Hematopoietic multipotent progenitor cell treated with erythropoietin and hydrocortisone succinate and interleukin-3 and kit ligand, for 6 days (in vitro differentiated cells): ENCODE results near the gene TRPM2.

Source experiments
- DNase-seq: peaks from one replicate; pipeline ENCODE4 v3.0.0-alpha.2; 2015

TRPM2 gene

DNA sequence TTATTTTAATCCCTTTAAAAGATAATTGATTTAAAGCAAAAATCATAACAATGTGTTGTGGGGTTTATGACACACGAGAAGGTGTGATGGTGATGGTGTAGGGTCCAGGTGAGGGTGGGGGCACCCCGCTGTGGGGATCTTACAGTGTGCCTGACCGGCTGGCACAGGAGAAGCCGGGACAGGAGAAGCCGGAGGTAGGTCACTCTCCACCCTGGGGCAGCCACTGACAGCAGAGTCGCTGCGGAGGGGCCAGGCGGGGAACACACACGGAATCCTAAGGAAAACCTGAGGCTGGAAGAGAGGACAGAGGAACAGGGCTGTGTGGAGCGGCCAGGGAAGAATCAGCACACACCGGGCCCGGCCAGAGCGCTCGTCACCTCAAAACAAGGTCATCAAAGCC, 97.6 kb downstream of the TRPM2 start:
- no peak for DNase-seq

DNA sequence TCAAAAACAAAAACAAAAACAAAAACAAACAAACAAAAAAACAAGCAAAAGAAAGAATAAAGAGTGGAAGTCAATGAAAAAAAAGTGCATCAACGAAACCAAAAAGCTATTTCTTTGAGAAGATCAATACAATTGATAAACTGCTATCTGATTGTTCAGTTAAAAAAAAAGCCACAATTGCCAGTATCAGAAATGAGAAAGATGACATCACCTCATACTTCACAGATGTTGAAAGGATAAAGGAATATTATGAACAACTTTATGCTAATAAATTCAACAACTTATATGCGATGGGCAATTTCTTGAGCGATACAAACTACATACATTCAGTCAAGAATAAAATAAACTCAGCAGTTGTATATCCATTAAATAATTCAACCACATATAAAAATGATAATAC, 99.7 kb downstream of the TRPM2 start:
- no peak for DNase-seq

DNA sequence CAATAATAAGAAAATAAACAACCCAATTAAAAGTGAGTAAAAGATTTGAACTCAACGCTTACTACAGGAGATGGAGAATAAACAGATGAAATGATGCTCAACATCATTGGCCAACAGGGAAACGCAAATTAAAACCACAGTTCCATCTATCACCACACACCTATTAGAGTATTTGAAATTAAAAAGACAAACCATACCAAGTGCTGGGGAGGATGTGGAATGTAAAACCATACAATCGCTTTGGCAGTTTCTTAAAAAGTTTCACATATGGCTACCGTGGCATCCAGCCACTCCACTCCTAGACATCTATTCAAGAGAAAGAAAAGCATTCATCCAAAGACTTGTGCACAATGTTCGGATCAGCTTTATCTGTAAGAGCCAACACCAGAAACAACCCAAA, 100.6 kb downstream of the TRPM2 start:
- no peak for DNase-seq

DNA sequence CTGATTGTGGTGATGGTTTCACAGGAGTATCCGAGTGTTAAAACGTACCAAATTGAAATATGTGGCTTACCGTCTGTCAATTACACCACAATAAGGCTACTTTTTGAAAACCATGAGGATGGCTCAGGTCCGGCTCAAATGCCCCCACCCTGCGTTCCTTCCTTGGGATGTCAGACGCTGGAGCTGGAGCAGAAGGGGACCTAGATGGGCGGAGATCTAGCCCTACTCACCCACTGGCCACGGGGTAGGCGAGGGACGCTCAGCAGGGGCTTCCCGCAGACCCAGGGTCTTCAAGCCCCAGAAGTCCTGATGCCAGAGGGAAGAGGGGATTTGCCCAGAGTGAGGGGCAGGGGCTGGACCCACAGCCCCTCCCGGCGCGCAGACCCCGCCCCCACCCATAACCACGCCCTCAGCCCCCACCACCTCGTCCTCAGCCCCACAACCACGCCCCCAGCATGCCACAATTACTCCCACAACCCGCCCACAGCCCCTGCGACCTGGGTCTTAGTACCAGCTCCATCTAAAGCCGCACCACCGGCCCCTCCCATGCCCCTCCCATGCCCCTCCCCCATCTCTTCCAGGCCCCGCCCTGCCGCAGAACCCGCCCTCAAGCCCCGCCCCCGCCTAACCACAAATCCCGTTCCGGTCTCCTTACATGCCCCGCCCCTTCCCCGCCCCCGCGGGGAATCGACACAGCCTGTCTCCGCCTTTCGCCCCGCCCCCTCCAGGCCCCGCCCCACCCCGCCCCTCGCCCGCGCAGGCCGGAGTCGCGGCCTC, 101.5 kb downstream of the TRPM2 start, which contains the start of gene LRRC3:
LRRC3 (plus strand) TSS at position 764 of the 777 bp plus-strand sequence. CDS start 1,135 bp downstream, outside the sequence.
- DNase-seq, result peak; percentile 94

DNA sequence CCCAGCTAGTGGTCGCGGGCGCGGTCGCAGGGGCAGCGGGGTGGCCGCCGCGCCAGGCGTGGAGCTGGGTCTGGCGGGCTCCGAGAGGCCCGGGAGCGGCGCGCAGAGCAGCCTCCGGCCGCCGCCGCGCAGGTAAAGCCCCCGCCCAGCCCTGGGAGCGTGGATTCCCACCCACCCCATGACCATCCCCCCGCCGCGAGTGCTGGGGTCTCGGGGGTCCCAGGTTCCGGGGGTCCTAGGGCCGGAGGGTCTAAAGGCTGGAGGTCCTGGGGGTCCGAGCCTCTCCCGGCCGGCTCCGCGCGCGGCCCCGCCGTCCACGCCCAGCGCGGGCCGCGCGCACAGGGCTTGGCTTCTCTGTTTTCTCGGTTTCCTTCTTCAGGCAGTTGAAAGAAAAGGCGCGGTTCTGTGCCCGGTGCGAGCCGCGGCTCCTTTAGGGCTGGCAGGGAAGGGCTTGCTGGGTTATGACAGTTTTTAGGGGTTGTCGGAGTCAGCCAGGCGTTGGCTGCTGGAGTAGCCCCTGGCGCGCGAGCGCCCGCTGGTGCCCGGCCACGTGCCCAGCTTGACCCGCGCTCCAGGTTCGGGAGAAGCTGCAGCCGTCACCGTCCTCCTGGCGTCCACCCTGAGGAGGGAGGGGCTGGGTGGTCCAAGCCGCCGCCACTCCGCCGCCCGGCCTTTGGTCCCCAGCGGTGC, 102.2 kb downstream of the TRPM2 start:
- peak; percentile 71 for DNase-seq

DNA sequence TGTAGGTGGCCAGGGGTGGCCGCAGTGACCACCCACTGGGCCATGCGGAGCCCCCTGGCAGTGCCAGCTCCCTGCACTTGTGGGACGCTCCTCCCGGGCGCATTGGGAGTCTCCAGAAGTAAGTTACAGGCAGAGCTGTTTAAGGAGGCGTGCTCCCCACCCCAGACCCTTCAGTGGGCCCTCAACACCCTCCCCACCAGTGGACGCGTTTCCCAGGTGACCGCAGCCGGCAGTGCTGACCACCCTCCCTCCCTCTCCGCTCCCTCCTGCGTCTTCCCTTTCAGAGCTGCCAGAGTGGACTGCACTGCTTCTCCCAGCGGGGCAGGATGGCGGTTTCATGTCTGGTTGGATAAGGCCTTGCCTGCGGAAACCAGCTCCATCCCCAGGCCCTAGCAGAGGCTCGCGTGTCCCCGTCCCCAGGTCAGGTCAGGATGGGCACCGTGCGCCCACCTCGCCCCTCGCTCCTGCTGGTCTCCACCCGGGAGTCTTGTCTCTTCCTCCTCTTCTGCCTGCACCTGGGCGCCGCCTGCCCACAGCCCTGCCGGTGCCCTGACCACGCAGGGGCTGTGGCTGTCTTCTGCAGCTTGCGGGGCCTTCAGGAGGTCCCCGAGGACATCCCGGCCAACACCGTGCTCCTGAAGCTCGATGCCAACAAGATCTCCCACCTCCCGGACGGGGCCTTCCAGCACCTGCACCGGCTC, 102.9 kb downstream of the TRPM2 start:
- no peak for DNase-seq

DNA sequence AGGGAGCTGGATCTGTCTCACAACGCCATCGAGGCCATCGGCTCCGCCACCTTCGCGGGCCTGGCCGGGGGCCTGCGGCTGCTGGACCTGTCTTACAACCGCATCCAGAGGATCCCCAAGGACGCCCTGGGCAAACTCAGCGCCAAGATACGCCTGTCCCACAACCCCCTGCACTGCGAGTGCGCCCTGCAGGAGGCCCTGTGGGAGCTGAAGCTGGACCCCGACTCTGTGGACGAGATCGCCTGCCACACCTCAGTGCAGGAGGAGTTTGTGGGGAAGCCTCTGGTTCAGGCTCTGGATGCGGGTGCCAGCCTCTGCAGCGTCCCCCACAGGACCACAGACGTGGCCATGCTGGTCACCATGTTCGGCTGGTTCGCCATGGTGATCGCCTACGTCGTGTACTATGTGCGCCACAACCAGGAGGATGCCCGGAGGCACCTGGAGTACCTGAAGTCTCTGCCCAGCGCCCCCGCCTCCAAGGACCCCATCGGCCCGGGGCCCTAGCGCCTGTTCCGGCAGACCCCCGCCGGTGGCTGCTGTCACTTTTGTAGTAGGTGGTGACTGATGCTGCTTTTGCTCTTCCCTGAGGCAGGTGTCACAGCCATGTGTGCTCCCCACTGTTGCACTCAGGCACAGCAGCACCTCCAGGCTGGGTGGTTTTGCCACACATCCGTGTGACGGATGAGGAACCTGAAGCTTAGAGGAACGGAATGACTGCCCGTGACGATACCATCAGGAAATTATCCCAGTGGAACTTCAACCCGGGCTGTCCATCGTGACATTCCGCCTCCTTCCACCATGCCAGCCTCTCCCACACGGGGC, 103.7 kb downstream of the TRPM2 start:
- DNase-seq, result no peak

DNA sequence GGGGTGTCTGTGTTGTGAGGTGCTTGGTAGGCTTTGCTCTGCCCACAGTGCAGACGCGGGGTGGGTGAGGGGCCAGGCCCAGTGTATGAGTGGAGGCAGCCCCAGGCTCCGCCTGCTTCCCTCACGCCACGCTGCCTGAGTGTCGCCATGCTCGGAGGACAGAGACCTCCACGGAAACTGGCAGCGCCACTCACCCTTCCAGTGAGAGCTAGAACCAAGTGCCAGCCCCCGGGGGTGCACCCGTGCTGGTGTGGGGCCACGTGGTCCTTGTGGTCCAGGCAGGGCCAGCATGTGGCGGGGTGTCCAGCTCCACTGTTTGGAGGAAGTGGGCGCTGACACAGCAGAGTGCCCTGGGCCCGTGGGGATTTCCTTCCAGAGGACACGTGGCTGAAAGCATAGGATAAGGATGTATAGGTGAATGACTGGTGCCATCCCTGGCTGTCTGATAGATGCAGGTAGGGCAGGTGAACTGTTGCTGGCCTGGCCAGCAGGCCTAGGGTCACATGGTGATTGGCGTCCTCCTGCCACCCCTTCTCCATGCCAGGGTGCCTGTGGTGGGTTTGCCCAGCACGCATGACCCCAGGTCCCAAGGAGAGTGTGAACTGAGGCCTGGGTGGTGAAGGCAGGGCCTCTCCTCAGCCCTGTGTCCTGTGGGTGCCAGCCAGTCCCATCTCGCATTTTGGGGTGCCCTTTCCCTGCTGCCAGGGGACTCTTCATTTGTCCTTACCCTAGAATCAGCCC, 105.7 kb downstream of the TRPM2 start:
- no peak for DNase-seq

DNA sequence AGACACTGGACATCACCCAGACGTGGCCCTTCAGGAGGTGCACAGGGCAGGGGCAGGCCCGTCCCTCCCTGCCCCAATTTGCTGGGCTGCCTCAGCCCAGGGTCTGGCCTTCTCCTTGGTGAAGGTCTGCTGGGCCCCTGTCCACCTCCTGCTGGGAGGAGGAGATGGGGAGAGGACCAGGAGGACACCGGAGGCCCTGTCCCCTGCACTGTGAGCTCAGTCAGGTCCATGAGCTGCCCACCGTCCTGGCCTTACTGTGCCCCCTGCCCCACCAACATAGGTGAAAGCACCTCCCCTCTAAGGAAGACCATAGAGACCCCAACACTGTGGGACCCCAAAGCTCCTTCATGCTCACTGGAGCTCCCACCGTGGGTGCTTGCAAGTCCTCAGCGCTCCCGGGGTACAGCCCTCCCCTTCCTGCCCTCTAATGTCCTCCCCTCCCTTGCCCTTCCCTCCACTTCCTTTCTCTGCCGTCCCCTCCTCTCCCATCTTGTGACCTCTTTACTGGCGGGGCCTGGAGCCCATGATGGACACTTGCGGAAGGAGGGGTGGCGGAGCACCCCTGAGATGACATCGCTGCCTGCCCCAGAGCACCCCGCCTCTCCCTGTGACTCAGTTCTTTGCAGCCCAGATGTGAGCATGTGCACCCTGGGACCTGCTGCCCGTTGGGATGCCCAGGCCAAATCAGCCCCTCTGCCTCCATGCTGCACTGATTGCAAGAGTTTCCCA, 106.5 kb downstream of the TRPM2 start:
- no peak for DNase-seq

DNA sequence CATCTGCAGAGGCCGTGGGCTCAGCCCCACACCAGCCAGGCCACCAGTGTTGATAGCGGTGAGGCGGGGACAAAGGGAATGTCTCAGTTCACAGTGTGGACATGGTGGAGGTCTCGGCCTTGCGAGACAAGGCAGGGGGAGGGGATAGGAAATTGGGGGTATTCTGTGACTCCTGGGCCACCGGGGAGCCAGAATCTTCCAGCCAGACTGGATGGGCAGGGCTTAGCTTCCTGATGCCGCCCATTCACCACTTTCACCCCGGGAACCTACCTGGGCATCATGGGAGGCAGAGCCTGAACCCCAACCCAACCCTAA, 107.0 kb downstream of the TRPM2 start:
- DNase-seq, result no peak

DNA sequence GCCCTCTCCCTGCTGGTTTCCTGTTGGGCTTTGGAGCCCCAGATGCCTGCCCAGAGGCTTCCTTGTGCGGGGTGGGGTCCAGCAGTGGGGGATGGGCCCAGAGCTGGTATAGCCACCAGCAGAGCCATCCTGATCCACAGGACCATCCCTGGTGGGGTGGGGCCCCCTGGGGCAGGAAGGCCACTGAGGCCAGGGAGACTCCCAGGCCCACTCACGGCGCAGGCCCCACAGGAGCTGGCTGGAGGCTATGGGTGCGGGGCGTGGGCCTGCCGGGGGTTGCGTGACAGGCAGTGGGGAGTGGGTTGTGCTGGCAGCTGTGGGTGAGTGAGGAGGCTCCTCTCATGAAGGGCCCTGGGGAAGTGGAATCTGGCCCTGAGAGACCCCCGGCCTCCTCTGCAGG, 107.6 kb downstream of the TRPM2 start:
- no peak for DNase-seq

DNA sequence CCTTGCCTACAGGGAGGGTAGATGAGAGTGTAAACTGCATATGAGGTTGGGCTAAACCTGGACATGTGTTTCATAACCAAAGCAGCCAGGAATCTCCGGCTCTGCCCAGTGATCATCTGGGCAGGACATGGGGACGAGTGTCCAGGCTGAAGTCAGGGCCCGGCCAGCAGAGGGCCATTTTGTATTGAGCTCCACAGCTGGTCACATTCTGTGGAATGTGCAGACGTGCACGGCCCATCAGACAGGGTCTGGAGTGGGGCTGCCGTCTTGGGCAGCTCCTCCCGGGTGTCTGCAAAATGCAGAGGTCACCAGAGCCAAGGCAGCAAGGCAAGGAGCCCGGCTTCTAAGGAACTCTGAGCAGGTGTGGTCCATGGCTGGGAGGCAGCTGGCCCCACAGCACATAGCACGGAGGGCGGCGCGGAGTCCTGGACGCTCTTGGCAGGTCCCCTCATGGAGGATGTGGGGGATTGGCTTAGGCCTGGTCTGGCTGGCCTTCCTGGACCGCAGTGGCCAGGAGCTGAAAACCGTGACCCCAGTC, 108.1 kb downstream of the TRPM2 start:
- DNase-seq, result no peak

DNA sequence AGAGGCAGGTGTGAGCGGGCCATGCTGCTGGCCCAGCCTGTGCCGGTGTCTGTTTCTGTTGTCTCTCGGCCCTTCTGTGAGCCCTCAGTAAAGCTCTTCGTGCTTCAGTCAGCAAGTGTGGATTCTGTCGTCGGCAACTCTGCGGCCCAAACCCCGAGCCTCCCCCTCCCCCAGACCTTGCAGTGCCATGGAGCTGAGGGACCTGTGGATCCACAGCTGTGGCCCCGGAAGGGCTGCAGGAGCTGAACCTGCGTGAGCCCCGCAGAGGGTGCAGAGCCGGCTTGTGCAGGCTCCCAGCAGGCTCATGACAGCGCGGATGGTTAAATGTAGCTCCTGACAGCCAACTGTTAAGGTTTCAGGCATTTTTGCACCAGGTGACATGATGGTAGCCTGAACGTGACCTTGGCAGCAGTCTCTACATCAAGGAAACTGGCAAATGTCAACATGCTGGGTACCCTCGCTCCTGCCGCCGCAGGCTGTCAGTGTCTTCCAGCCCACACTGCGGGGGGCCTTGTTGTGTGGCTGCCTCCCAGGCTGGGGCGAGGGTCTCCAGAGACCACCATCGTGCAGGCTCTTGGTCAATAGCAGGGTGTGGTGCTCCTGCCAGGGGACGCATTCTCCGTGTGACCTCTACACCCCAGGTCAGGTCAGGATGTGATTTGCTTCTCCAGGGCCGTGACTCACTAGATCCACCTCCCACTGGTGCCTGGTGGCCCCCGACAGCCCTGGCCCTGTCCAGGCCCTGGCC, 108.8 kb downstream of the TRPM2 start:
- no peak for DNase-seq

DNA sequence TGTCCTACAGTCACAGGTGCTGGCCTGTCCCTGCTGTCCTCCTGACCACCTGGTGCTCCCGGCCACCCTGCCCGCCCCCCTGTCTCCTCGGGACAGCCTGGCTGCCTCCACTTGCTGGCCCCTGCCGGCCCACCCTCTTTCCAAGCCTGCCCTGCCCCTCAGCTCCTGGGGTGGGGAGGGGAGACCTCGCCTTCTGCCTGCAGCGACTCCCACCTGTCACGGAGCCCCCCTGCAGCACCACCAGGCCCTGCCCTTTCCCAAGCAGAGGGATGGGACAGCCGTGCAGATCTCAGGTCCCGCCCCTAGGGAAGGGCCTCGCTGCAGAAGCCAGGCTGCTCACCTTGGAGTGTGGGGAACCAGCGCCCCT, 109.4 kb downstream of the TRPM2 start:
- no peak for DNase-seq

DNA sequence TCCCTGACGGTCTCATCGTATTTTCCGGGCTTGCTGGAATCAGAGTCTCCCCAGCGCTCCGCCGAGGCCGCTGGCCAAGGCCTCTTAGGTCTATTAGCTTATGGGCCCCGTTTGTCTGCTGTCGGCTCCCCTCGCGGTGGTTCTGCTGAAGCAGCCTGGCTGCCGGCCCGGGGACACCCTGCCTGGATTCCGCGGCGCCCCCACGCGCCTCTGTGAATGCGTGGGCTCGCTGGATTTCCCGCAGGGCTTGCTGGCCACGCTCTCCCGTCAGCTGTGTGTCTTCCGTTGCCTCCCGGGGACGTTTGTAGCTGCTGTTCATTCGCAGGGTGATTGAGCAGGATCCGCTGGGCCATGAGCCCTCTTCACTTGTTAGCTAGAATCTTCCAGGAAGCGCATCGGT, 110.3 kb downstream of the TRPM2 start:
- no peak for DNase-seq

DNA sequence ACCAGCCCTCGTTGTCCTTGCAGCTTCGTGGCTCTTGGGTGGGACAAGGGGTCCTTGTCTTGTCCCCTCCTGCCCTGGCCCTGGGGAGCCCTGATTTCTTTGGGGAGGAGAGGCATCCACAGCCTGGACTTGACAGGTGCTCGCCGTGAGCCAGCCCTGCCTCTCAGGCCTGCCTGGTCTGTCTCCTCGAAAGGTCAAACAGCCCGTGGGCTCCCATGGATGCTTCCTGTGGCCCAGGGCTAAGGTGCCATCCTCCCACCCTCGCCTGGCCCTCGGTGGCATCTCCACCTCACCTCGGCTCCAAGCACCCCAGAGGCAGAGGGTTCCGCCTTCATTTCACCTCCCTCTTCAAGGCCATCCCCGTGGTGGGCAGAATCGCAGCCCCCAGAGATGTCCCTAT, 110.9 kb downstream of the TRPM2 start:
- no peak for DNase-seq

DNA sequence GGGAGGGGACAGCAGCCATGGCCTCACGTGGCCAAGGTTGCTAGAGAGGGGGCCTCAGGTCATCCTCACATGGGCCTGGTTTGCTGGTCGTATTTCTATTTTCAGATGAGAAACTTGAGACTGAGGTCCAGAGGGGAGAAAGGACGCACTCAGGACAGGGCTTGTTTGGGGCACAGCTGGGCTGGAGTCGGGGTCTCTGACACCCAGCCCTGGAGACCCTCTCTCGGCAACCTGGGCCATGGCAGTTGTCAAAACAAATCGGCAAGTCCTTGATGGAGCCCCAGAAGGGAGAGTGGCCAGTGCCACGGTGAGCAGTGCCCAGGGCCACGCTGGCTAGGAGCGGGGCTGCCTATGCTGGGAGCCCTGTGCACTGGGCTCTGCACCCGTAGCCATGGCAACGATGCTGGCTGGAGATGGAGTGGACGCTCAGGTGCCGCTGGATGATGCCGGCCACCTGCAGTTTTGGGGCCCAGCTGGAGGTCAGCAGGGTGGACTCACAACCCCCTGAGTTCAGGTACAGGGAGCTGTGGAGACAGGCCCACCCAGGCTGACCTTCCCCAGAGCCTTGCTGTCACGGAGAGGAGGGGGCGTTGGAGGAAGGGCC, 113.0 kb downstream of the TRPM2 start:
- no peak for DNase-seq

DNA sequence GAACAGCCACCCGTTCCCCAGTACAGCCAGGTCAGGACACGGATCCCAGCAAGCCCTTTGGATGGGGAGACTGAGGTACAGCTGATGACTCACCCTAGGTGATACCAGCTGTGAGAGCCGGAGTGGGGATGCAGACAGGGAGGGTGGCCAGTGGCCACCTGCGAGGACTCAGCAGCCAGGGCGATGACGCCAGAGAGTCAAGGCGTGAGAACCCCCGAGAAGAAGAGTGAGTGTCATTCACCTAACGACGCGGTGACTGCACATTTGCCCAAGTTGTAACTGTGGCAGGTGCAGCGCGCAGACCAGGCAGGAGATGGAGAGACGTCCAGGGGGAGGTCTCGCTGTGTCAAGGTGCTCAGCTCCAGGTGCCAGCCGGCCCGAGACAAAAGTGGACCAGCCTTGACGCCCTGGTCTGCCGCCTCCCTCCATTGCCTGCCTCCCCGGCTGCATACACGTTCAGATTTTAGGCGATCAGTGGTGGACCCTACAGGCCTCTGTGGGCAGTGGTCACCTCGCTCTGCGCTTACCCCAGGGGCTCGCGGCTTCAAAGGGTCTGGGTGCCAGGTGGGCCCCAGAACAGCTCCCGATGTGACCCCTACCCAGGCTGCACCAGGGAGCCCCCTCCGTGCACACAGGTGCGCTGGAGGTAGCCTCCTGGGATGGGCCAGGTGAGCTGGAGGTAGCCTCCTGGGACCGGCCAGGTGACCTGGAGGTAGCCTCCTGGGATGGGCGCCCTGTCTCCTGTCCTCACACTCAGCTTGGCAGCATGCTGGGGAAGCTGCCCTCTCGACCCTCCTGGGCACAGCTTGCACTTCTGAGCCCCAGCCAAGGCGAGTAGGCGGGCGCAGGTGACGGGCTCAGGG, 113.8 kb downstream of the TRPM2 start:
- DNase-seq, result no peak

DNA sequence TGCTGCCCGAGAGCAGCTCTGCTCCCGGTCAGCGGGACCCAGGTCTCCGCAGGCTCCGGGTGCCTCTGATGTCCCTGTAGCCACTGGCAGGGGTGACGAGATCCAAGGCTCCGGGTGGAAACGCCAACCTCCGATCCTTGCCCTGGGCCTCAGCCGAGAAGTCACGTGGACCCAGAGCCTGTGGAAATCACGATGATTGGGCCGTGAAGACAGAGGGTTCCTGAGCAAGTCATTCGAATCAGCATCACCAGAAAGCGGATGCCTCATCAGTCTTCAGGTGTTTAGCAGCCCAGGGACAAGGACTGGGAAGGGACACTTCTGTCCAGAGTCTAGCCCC, 114.4 kb downstream of the TRPM2 start:
- no peak for DNase-seq
